Activated T-cell treated with anti-CD3 and anti-CD28 coated beads, Interleukin-2, amount 50 U/mL, for 48 hours (primary cell): ENCODE results near the gene TIGD2.
"Not testable (repeated sequence)": the region's sequence is repeated elsewhere in the genome, so short reads cannot be mapped to it uniquely, and the experiment has no call there.

Experiments used
- DNase-seq, 2 experiments: peaks; one replicate each; pipeline ENCODE4 v3.0.0-alpha.2; 2020

The TIGD2 gene

DNA sequence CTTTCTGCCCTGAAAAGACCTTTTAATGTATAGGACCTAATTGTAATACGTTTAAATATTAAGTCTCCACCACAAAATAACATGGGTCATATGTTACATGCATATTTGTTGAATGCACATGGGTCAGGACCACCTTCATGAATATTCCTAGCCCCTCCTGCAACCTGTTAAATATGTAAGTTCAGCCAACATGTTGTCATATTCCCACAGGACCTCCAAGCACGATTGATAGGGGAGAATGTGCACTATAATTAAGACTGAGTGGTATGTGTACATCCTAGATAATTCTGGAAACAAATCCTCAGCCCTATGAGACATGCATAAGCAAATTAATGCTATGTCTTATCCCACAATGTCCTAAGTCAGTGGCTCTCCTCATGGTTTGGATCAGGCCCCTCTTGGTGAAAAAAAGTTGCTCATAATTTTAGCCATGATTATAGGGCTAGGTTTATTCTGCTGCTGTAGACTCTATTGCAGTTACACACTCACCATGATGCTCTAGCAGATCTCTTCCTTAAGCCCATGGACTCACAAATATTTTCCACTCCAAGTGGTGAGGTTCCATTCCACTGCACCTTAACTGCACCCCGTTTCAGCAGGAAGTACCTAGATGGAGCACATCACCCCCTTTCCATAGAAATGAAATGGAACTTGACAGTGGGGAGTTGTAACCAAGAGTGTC, 10.2 kb downstream of the TIGD2 start:
- no peak for DNase-seq

DNA sequence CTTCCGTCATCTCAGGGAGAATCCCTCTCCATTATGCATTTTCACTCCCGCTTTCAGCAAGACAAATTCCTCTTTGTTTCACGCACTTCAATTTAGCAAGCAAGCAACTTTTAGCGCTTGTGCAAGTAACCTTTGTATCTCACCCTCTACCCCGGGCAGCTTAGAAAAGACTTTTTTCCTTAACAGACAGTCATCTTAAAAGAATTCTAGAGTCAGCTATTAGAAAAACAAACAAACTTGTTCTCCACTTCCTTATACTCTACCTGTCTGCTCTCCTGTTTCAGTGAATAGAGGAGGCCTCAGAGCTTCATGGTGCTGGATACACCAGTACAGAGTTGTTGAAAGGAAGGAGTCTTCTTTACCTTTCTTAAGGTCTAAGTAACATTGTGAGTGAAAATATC, 12.1 kb downstream of the TIGD2 start:
- no peak for DNase-seq

DNA sequence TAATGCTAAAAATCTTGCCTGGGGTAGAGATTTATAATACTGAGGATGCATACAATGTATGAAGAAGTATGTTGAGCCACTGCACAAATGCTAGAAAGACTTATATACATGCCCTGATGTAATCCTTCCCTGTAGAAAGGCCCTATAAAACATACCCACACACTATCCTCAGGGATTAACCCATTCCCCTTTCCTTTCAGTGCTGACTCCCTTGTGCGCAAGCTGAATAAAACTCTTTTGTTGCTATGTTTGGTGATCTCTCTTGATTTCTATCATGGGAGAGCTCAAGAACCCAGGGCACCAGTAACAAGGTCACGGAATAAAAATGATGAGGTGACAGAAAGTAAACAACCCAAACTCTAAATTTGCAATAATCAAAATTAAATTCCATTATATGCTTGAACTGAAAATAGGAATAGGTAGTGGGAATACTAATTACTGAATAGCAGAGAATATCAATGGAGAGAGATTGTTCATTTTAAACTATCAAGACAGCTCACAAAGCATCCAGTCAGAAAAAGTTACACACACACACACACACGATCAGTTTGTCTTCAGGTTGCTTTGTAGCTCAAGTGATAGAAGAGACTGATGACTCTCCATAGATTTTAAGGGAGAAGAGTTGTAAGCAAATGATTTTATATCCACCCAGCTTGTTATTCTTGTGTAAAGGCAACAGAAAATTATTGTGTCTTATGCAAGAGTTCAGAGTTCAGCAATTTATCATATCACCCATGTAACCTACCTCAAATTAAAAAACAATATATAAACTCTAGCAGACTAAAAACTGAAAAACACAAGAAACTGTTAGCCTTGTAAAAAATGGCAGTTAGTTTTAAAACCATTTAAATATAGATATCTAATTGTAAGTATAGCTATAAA, 14.8 kb downstream of the TIGD2 start:
- no peak for DNase-seq

DNA sequence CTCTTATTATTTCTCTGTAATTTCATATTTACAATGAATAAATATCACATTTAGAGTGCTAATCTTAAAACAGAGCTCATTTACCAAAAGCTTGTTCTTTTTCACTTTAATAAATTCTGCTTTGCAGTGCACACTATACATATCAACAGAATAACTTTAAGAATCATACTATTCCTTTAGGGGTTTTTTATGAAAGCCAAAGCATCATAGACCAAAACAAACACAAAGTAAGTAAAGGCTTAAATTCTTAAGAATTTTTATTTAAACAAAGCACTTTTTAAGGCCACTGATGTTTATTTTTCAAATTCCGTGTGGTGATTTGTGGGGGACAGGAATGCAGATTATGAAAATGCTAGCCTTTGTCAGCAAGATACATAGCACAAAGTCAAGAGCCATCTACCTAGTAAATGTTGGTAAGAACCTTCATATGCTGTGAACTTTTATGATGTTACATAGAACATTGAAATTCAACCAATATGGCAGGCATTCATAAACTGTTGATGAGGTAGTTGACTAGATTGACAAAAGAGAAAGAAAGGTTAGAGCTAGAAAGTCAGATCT, 17.8 kb downstream of the TIGD2 start:
- no peak for DNase-seq

DNA sequence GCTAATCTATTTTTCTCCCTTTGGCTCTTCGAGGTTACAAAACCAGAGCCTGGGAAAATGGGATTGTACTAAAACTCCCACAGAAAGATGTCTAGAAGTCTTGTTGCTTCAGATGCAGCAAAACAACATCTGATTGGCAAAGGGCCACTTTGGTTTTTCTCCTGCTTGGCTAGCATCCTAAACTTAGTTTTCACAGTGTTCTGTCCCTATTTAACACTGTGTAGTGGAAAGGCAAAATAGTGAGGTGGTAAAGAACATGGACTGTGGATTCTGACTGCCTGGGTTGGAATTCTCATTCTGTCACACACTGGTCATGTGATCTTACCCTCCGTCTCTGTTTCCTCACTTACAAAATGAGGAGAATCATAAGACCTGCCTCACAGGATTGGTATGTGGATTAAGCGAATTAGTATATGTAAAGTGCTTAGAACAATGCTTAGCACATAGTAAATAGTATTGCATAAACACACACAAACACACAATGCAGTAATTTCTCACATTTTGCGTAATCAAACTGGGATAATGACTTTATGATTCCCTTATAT, 23.5 kb downstream of the TIGD2 start:
- no peak for DNase-seq

DNA sequence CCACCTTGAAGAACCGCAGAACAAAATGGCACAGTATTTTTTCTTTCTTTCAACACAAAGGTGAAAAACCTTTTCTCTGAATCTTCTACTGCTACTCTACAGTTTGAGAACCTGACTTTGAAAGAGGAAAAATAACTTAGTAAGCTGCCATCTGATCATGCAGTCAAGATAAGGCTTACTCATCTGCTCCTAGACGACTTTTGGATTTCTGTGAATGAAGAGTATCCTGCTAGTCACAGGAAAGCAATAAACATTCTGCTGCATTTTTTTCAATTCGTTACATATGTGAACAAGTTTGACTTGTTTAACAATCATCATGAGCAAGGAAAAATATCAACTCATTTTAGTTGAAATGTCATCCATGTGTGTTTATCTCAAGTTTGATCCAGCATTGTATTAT, 25.2 kb downstream of the TIGD2 start:
- DNase-seq: no peak

DNA sequence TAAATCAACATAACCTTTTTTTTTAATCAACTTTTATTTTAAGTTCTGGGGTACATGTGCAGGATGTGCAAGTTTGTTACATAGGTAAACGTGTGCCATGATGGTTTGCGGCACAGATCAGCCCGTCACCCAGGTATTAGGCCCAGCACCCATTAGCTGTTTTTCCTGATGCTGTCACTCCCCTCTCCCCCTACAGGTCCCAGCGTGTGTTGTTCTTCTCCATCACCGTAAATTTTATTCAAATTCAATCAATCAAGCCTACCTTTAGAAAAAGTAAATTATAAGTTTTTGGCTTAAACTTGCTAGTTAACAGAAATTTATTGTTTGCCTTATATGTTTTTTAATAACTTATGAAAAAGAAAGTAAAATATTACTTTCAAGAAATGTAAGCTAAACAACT, 25.9 kb downstream of the TIGD2 start:
- no peak for DNase-seq

DNA sequence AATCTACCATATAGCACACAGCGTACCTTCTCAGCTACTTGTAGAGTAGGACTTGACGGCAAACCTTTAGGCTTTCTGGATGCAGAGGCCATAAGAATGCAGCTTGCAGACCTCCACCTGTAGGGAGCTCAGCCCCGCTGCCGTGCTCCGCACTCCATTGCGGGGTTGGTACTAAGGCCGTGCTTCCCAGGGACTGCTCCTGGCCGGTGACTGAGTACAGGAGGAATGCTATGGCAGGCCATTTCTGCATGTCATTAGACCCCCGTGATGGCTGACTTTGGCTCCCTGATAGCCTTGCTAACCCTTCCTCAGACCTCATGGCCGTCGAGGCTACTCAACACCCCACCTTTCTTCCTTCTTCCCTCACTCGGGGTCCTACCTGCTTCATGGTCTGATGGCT, 26.4 kb downstream of the TIGD2 start:
- DNase-seq: no peak

DNA sequence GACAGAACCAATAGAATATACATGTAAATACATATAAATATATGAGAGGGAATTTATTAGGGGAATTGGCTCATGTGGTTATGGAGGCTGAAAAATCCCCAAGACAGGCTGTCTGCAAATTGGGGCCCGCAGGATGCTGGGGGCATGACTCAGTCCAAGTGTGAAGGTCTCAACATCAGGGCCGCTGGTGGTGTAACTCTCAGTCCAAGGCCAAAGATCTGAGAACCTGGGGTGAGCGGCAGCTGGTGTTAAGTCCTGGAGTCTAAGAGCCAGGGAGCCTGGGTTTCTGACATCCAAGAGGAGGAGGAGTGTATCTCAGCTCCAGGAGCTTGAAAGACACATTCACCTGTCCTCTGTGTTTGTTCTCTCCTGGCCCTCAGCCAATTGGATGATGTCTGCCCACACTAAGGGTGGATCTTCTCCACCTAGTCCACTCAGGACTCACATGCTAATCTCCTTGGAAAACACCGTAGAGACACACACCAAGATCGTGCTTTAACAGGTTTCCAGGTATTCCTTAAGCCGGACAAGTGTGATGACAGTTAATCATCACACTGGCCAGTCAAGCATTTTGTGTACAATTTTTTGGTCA, 28.9 kb downstream of the TIGD2 start:
- DNase-seq: no peak

DNA sequence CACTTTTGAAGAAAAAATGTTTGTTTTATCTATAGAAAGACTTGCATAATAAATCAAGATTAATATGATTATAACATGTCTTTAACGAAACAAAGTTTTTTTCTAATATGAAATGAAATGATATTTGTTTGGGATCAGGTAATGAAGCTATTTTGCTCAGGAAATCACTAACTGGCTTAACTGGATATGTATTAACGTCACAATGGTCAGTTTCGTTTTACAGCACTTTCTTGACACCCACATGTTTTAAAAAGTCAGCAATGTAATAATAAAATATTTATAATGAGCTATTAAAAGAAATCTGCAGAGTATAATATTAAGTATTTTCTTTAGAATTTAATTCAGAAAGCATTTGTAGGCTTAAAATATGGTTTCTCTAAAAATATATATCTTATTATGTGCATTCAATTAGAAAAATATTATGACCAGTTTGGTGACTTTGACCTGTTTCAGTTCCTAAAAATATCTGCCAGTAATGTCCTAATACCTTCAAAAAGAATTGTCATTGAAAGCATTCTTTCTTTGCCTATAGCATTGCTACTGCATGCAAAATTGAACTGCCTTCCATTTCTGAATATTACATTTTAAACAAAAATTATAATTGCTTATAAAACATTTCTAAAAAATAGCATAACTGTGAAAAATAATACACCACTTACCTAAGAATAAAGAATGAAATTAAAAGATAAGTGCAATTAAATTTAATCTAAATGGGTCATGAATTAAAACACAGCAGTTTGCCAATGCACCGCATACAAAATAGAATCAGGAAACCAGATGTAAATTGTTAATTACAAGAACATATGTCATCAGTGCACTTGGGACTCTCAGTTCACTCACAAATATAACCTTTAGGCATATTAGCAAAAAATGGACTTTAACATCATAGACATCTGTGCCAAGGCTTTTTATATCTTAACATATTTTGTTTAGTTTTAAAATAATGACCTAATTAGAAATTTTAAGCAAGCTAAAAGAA, 31.6 kb downstream of the TIGD2 start:
- DNase-seq: no peak

DNA sequence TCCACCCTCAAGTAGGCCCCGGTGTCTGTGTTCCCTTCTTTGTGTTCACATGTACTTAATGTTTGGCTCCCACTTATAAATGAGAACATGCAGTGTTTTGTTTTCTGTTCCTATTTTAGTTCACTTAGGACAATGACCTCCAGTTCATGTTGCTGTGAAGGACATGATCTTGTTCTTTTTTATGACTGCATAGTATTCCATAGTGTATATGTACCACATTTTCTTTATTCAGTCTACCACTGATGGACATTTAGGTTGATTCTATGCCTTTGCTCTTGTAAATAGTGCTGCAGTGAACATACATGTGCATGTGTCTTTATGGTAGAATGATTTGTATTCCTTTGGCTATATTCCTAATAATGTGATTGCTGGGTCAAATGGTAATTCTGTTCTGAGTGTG, 33.3 kb downstream of the TIGD2 start:
- DNase-seq: not testable (repeated sequence)

DNA sequence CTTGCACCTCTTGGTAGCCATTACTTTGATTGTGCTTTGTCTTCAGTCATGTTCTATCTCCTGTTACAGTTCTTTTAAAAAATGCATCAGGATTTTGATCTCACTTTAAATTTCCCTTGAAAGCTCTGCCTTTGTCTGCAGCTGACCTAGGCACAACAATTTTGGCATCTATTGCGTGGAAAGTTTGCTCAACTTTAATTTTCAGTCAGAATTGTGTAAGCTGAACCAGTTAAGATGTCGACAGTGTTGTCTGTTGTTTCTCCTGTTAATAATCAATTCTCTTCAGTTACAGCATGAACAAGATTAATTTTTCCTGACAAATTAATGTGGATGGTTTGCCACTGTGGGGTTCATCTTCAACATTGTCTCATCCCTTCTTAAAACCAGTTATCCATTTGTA, 34.9 kb downstream of the TIGD2 start:
- DNase-seq: no peak

DNA sequence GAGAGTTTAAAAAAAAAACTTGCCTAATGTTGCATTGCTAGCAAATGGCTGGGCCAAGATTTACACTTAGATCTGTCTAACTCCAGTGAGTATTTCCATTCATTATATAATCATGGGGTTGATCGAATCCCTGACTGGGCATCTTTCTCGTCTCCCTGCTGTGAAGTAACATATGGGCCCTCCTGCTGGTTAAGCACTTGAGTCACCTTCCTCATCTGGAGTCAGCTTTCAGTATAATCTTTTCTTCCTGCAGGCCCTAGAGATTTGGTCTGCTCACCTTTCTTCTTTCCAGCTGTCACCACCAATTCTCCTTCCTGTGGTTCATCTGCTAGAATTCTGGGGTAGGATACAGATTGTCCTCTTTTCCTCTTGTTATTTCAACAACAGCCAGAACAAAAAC, 41.6 kb downstream of the TIGD2 start:
- DNase-seq: no peak

DNA sequence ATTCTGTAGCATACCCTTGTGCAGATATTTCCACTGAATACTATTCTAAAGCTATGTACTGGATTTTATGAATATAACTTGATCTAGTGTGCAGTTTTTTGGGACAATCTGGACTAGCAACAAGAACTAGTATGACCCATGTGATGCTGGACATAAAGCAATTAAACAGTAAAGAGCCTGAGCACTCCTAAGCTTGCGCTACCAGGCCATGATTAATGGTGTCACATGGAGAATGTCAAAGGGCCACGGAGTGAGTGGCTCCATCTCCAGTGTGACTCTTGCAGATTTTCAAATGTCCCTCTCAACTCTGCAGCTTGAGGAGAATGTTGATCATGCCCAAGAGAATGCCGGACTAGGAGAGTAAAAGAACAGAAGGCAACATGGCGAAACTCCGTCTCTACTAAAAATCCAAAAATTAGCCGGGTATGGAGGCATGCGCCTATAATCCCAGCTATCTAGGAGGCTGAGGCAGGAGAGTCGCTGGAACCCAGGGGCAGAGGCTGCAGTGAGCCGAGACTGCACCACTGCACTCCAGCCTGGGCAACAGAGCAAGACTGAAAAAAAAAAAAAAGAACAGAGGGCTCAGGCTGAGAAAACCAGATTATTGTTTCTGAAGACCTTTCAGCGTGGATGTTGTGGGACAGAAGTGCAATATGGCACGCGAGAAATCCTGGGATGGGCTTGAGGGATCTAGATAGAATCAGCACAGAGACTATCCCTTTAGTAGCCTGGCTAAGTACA, 45.0 kb downstream of the TIGD2 start:
- no peak for DNase-seq

DNA sequence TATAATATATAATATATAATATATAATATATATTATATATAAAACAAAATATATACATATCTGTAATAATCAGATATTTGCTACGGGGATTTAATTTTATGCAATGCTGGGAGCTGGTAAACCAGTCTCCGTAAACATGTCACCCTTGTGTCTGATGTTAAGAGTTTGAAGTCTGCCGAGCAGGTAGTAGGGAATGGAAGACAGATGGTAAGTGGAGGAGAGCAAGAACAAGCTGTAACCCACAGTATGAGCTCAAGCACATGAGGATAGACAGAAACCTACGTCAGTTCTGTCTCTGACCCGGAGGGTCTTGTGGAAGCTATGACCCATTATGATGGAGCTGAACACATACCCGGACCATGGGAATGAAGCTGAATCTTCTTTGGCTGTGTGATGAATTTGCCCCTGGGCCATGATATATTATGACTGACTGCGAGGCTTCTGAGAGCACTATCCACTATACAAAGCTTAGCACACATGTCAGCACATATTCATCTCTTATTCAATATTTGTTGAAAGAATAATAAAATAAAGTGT, 46.2 kb downstream of the TIGD2 start:
- no peak for DNase-seq

DNA sequence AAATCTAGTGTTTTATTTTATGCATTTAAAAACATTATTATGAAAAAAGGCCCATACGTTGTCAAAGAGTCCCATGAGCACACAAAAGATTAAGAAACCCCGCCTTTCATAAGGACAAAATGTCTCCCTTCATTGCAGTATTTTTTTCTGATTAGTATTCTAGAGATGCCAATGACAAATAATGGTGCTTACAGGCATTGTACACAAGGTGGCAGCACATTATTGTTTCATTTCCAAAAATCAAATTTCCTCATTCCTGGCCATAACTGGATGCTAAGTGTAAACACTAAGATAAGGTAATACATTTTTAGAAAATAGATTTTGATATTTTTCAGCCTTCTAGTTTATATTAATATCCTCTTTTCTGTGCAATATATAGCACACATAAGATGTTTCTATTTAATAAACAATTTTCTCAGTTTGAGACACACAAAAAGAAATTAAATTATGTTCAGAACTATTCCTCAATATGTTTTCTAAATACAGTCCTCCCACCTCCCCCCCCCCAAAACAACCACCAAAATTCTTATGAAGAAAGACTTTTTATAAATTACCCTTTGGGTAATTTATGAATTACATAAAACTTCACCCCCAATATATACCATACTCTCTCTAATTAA, 47.7 kb downstream of the TIGD2 start:
- no peak for DNase-seq

DNA sequence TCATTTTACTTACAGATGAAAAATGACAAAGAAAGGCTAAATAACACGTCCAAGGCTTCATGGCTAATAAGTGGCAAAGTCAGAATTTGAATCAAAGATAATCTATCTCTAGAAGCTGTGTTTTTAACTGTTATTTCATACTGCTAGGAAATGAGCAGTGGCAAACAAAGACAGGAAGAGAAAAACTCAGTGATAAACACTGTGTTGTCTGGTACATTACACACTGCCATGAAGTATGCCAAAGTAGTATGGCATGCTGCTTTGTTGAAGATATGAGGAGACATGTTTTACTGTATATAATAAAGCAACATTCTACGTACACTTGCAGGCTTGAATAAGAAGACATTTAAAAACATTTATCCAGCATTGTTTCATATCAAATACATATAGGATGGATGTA, 49.5 kb downstream of the TIGD2 start:
- no peak for DNase-seq

DNA sequence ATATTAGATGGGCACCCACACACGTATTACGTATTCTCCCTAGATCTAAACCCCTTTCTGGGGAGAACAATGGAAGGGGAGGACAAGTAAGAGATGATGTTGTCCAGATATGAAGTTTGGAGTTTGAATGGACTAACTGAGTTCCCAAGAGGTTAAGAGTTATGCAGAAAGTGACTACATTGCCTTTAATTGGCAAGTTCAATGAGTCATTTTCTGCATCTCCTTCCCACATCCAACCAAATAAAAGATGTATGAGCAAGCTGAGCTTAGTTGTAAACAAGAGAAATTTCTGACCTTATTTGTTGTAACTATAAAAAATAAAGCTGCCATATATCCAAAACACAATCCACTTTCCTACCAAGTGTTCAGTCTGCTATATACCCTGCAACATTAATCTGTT, 50.5 kb downstream of the TIGD2 start:
- no peak for DNase-seq

DNA sequence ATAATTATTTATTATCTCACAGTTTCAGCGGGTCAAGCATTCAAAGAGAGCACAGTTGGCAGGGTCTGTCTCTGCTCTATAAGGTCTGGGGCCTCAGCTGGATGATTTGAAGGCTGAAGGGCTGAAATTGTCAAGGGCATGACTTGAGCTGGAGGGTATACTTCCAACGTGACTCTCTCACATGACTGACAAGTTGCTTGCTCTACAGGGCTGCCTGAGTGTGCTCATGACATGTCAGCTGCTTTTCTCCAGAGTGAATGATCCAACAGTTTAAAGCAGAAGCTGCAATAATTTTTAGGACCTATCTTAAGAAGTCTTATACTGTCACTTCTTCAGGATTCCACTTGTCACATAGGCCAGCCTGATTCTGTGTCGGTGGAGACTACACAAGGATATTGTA, 51.2 kb downstream of the TIGD2 start:
- DNase-seq: no peak

DNA sequence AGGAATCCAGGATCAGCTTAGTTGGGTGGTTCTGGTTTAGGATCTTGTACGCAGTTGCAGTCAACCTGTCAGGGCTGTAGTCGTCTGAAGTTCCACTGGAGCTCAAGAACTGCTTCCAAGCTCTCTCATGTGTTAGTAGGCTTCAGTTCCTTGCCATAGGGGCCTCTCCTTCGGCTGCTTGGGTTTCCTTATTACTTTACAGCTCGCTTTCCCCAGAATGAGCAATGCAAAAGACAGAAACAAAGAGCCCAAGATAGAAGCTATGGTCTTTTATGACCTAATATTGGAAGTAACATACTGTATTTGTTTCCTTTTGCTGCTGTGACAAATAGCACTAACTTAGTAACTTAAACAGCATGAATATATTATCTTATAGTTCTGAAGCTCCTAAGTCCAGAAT, 51.7 kb downstream of the TIGD2 start:
- no peak for DNase-seq

DNA sequence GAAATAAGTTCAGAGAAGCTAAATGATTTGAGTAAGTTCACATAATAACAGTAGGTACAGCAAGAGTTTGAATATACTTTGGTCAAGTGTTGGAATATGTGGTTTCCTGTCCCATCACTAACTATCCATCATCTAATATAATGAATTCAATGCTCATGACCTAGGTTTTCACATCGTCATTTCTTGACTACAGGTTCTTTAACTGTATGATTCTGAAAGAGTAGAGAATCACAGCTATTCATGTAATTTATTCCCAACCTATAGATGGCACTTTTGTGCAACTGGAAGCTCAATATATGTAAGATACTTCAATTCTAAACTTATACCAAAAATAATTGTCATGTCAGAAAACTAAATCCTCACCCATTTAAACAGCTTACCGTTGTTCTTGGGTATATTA, 53.1 kb downstream of the TIGD2 start:
- DNase-seq: no peak
